CD4-positive, CD25-positive, alpha-beta regulatory T cell (primary cell): ENCODE data around the gene SLCO3A1. TPM values are rescaled to one million over a fixed set of nuclear protein-coding genes. Genes with fewer than 3 reads are reported as not detected.

Experiments
- ATAC-seq, 2 donors: fragments of 150-1000 bp; cut with Tn5 transposase; one replicate each; pipeline ENCODE4 v1.10.0; 2021; ENCODE audit warnings: low read depth in 2 of 2, moderate number of reproducible peaks in 2 of 2, moderate library complexity in 1 of 2
- DNase-seq, 3 donors: peaks; one replicate each; pipeline versions ENCODE4 v3.0.0 to v3.0.0-alpha.2; 2012 to 2022; ENCODE audit warnings: mixed read lengths in 1 of 3
- H3K27ac ChIP-seq: one replicate; pipeline ENCODE4 v1.7.0; 2013; ENCODE audit warnings: mild to moderate bottlenecking, low read length; ENCODE audit not compliant: insufficient read depth, poor library complexity, severe bottlenecking
- H3K27me3 ChIP-seq: one replicate; pipeline ENCODE4 v1.7.0; 2013; ENCODE audit warnings: low read length; ENCODE audit not compliant: control insufficient read depth, insufficient read depth
- H3K36me3 ChIP-seq: one replicate; pipeline ENCODE4 v1.7.0; 2013; ENCODE audit warnings: mild to moderate bottlenecking, low read length, moderate library complexity; ENCODE audit not compliant: control insufficient read depth, insufficient read depth
- H3K4me1 ChIP-seq: 2 replicates; pipeline ENCODE4 v1.7.0; 2013; ENCODE audit warnings: mild to moderate bottlenecking, low read length; ENCODE audit not compliant: insufficient read depth, control insufficient read depth, poor library complexity, severe bottlenecking
- H3K4me3 ChIP-seq: one replicate; pipeline ENCODE4 v1.7.0; 2013; ENCODE audit warnings: low read depth, mild to moderate bottlenecking, low read length, moderate library complexity
- H3K9me3 ChIP-seq, 2 experiments: 1 replicate in 1 of 2; 2 replicates in 1 of 2; pipeline ENCODE4 v1.7.0; 2013; ENCODE audit warnings: low read length in 2 of 2, mild to moderate bottlenecking in 1 of 2, moderate library complexity in 1 of 2; ENCODE audit not compliant: control insufficient read depth in 2 of 2
- H3K27ac Mint-ChIP-seq, 3 donors: one replicate each; pipeline ENCODE4 v1.8.0; 2020 to 2022; ENCODE audit warnings: mild to moderate bottlenecking in 3 of 3, mixed read lengths in 3 of 3, moderate library complexity in 2 of 3
- H3K27me3 Mint-ChIP-seq: one replicate; pipeline ENCODE4 v1.8.0; 2022; ENCODE audit warnings: mild to moderate bottlenecking, mixed read lengths
- H3K36me3 Mint-ChIP-seq: one replicate; pipeline ENCODE4 v1.8.0; 2020; ENCODE audit warnings: mixed read lengths
- H3K4me1 Mint-ChIP-seq, 4 donors: one replicate each; pipeline ENCODE4 v1.8.0; 2020 to 2022; ENCODE audit warnings: mixed read lengths in 4 of 4, mild to moderate bottlenecking in 1 of 4
- H3K4me3 Mint-ChIP-seq, 4 donors: one replicate each; pipeline ENCODE4 v1.8.0; 2020 to 2022; ENCODE audit warnings: mild to moderate bottlenecking in 4 of 4, mixed read lengths in 4 of 4, moderate library complexity in 3 of 4
- H3K9me3 Mint-ChIP-seq, 7 donors: one replicate each; pipeline ENCODE4 v1.8.0; 2020 to 2022; ENCODE audit warnings: mixed read lengths in 7 of 7, mild to moderate bottlenecking in 3 of 7, moderate library complexity in 2 of 7
- polyA plus RNA-seq, 4 donors: library from polyadenylated mRNA; unstranded; fragments of 300-500 nt; fragmentation: Illumina TruSeq; gene quantifications; one replicate each; pipeline ENCODE4 v1.2.3, GENCODE V29; 2021
- total RNA-seq: library from RNA; stranded (reverse); gene quantifications from one replicate; pipeline ENCODE4 v1.2.3, GENCODE V29; 2022

The SLCO3A1 gene
- total and polyA plus RNA-seq, 5 donors from 2014 or later = 20.1 to 63.7 (median 38.1) TPM

- ATAC-seq (no peak), DNase-seq (no peak)
- Mint-ChIP-seq H3K4me1 (peaks cover 7 to 50% (median 32%) of the 10 kb centered on the region in 4 donors), H3K9me3 (no peaks in the 10 kb centered on the region), H3K27me3 (no peaks in the 10 kb centered on the region), H3K4me3 (no peak overlapping the region), H3K27ac (no peak overlapping the region), H3K36me3 (peaks cover 19% of the 10 kb centered on the region)
- H3K27me3 ChIP-seq = no peaks in the 10 kb centered on the region
- no peaks in the 10 kb centered on the region for H3K36me3 ChIP-seq
- H3K27ac ChIP-seq = no peak overlapping the region
- H3K9me3 ChIP-seq = no peaks in the 10 kb centered on the region
- no peak overlapping the region for H3K4me3 ChIP-seq
- H3K4me1 ChIP-seq = no peaks in the 10 kb centered on the region
These were observed 176.3 kb downstream of the SLCO3A1 start for GRCh38 chr15:92029767-92030166.

- Histone ChIP-seq H3K4me3 (no peak overlapping the region), H3K27me3 (no peaks in the 10 kb centered on the region), H3K4me1 (no peaks in the 10 kb centered on the region), H3K27ac (no peak overlapping the region), H3K9me3 (no peaks in the 10 kb centered on the region), H3K36me3 (no peaks in the 10 kb centered on the region)
- peaks cover 16% of the 10 kb centered on the region for H3K36me3 Mint-ChIP-seq
- peaks cover 0 to 2% (median 0%) of the 10 kb centered on the region in 7 donors for H3K9me3 Mint-ChIP-seq
- H3K4me1 Mint-ChIP-seq = peaks cover 7 to 49% (median 30%) of the 10 kb centered on the region in 4 donors
- no peak overlapping the region for H3K4me3 Mint-ChIP-seq
- peaks cover 4% of the 10 kb centered on the region for H3K27me3 Mint-ChIP-seq
- ATAC-seq (no peak), DNase-seq (no peak)
- no peak overlapping the region for H3K27ac Mint-ChIP-seq
These were observed 179.8 kb downstream of the SLCO3A1 start for GRCh38 chr15:92033314-92033713.

- H3K36me3 Mint-ChIP-seq = peaks cover 16% of the 10 kb centered on the region
- no peak overlapping the region for H3K4me3 Mint-ChIP-seq
- H3K27me3 Mint-ChIP-seq = peaks cover 4% of the 10 kb centered on the region
- Histone ChIP-seq H3K4me1 (no peaks in the 10 kb centered on the region), H3K4me3 (no peak overlapping the region), H3K27me3 (no peaks in the 10 kb centered on the region), H3K36me3 (no peaks in the 10 kb centered on the region), H3K27ac (no peak overlapping the region), H3K9me3 (no peaks in the 10 kb centered on the region)
- peaks cover 7 to 45% (median 28%) of the 10 kb centered on the region in 4 donors for H3K4me1 Mint-ChIP-seq
- ATAC-seq (no peak), DNase-seq (no peak)
- H3K27ac Mint-ChIP-seq = no peak overlapping the region
- H3K9me3 Mint-ChIP-seq = peaks cover 0 to 2% (median 0%) of the 10 kb centered on the region in 7 donors
These were observed 180.2 kb downstream of the SLCO3A1 start for GRCh38 chr15:92033723-92034122.

- no peak for DNase-seq
- Histone ChIP-seq H3K4me1 (no peaks in the 10 kb centered on the region), H3K9me3 (no peaks in the 10 kb centered on the region), H3K27me3 (no peaks in the 10 kb centered on the region), H3K36me3 (no peaks in the 10 kb centered on the region), H3K27ac (no peak overlapping the region), H3K4me3 (no peak overlapping the region)
- no peak for ATAC-seq
- Mint-ChIP-seq H3K27ac (peak overlapping the region in 1 of 3 donors; percentile 83), H3K4me3 (no peak overlapping the region), H3K4me1 (peaks cover 7 to 47% (median 28%) of the 10 kb centered on the region in 4 donors), H3K9me3 (peaks cover 0 to 4% (median 0%) of the 10 kb centered on the region in 7 donors), H3K27me3 (peaks cover 4% of the 10 kb centered on the region), H3K36me3 (peaks cover 20% of the 10 kb centered on the region)
These were observed 180.7 kb downstream of the SLCO3A1 start for GRCh38 chr15:92034227-92034626.

GRCh38 chr15:92035551-92035950 lies 182.0 kb downstream of the SLCO3A1 start:
- H3K36me3 ChIP-seq = no peaks in the 10 kb centered on the region
- no peaks in the 10 kb centered on the region for H3K9me3 ChIP-seq
- H3K27me3 ChIP-seq = no peaks in the 10 kb centered on the region
- Mint-ChIP-seq H3K27ac (no peak overlapping the region), H3K9me3 (peaks cover 0 to 4% (median 0%) of the 10 kb centered on the region in 7 donors), H3K4me1 (peaks cover 4 to 46% (median 28%) of the 10 kb centered on the region in 4 donors), H3K4me3 (no peak overlapping the region), H3K36me3 (peaks cover 16% of the 10 kb centered on the region), H3K27me3 (peaks cover 4% of the 10 kb centered on the region)
- no peak for ATAC-seq
- no peaks in the 10 kb centered on the region for H3K4me1 ChIP-seq
- no peak overlapping the region for H3K4me3 ChIP-seq
- no peak overlapping the region for H3K27ac ChIP-seq
- no peak for DNase-seq

- DNase-seq (no peak), ATAC-seq (no peak)
- H3K9me3 ChIP-seq = no peaks in the 10 kb centered on the region
- H3K4me1 ChIP-seq = no peaks in the 10 kb centered on the region
- no peak overlapping the region for H3K4me3 ChIP-seq
- Mint-ChIP-seq H3K4me1 (peaks cover 8 to 48% (median 28%) of the 10 kb centered on the region in 4 donors), H3K27me3 (peaks cover 4% of the 10 kb centered on the region), H3K36me3 (peaks cover 16% of the 10 kb centered on the region), H3K4me3 (no peak overlapping the region), H3K9me3 (peaks cover 0 to 4% (median 0%) of the 10 kb centered on the region in 7 donors), H3K27ac (no peak overlapping the region)
- no peak overlapping the region for H3K27ac ChIP-seq
- no peaks in the 10 kb centered on the region for H3K36me3 ChIP-seq
- no peaks in the 10 kb centered on the region for H3K27me3 ChIP-seq
These were observed 182.5 kb downstream of the SLCO3A1 start for GRCh38 chr15:92035961-92036360.

- Histone ChIP-seq H3K27me3 (no peaks in the 10 kb centered on the region), H3K9me3 (no peaks in the 10 kb centered on the region), H3K27ac (no peak overlapping the region), H3K36me3 (no peaks in the 10 kb centered on the region), H3K4me1 (no peaks in the 10 kb centered on the region), H3K4me3 (no peak overlapping the region)
- H3K27me3 Mint-ChIP-seq = peaks cover 4% of the 10 kb centered on the region
- H3K4me3 Mint-ChIP-seq = no peak overlapping the region
- H3K4me1 Mint-ChIP-seq = peaks cover 12 to 50% (median 27%) of the 10 kb centered on the region in 4 donors
- H3K9me3 Mint-ChIP-seq = peaks cover 0 to 4% (median 0%) of the 10 kb centered on the region in 7 donors
- DNase-seq (no peak), ATAC-seq (no peak)
- H3K36me3 Mint-ChIP-seq = peaks cover 16% of the 10 kb centered on the region
- H3K27ac Mint-ChIP-seq = no peak overlapping the region
These were observed 184.0 kb downstream of the SLCO3A1 start for GRCh38 chr15:92037491-92037890.

- no peaks in the 10 kb centered on the region for H3K36me3 ChIP-seq
- H3K27me3 ChIP-seq = no peaks in the 10 kb centered on the region
- no peaks in the 10 kb centered on the region for H3K9me3 ChIP-seq
- no peak overlapping the region for H3K27ac ChIP-seq
- Mint-ChIP-seq H3K27me3 (peaks cover 4% of the 10 kb centered on the region), H3K4me3 (no peak overlapping the region), H3K36me3 (peaks cover 13% of the 10 kb centered on the region), H3K4me1 (peaks cover 13 to 58% (median 30%) of the 10 kb centered on the region in 4 donors), H3K9me3 (peaks cover 0 to 4% (median 0%) of the 10 kb centered on the region in 7 donors), H3K27ac (peak overlapping the region in 1 of 3 donors; percentile 66)
- no peaks in the 10 kb centered on the region for H3K4me1 ChIP-seq
- no peak overlapping the region for H3K4me3 ChIP-seq
- ATAC-seq = no peak
- no peak for DNase-seq
These were observed 186.8 kb downstream of the SLCO3A1 start for GRCh38 chr15:92040350-92040749.
